Effector CD4-positive, alpha-beta T cell (primary cell): Measurements from ENCODE around the gene KIAA0930.
"Not testable (repeated sequence)": the region's sequence is repeated elsewhere in the genome, so short reads cannot be mapped to it uniquely, and the experiment has no call there.

ENCODE experiments used
- DNase-seq: peaks from one replicate; pipeline ENCODE4 v3.0.0-alpha.2; 2020
- total RNA-seq: gene quantifications from one replicate; lab custom pipeline; 2026; lab: John Stamatoyannopoulos, UW

Gene KIAA0930
- 16.9 reads per million, percentile 43 among the genes with 10 or more reads in this experiment for total RNA-seq

DNA sequence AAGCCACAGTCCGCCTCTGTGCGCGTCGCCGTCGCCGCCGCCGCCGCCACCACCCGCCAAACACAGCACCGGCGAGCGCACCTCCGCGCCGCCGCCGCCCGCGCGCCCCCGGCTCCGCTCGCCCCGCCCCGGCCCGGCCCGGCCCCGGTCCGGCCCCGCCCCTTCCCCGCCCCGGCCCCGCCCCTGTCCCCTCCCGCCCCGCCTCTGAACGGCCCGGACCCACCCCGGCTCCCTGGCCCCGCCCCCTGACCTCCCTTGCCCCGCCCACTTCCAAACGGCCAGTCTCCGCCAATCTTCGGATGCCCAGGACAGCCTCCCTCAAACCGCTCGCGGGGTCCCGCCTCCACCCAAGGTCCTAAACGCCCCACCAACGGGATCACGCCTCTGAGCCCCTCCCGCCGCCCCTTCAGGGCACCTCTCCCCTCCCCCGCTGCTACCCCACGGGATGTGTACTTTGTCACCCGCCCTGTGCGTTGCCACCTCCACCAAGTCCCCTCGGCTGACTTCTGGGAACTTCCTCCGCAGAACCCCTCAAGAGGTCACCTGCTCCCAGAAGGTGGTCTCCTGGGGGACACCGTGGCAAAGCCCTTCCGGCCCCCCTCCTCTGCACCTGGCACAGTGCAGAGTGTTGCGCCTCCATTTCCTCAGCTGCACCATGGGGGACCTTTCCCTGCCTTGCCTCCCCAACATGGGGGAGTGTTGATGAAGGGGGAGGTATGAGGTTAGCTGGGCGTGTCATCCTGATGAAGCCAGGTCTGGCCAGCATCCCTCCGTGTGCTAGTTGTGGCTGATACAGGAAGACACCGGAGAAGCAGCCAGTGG lies at the start of gene KIAA0930:
KIAA0930 (minus strand) TSS at position 85 of the 822 bp plus-strand sequence. CDS start 191 bp downstream, outside the sequence.
- peak; percentile 76 for DNase-seq

DNA sequence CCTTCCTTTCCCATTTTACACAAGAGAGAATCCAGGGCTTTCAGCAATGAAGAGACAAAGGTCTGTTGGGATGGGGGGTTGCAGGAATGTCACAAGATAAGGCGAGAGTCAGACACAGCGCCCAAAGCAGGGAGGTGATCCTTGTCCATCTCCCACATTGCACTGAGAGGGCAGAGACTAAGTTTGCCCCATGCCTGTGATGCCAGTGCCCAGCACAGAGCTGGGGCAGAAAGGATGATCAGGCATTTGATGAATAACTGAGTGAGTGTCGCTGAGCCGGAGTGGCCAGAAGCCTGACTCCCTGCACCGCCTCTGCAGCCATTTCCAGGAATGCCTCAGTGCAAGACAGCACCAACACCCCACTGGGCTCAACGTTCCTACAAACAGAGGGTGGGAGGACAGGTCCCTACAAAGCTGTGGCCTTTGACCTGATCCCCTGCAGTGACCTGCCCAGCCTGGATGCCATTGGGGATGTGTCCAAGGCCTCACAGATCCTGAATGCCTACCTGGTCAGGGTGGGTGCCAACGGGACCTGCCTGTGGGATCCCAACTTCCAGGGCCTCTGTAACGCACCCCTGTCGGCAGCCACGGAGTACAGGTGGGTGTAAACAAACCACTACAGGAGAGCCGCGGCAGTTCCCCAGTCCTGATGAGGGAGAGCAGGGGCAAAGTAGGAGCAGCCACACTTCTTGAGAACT lies 46.3 kb upstream of the KIAA0930 start:
- DNase-seq, result no peak

DNA sequence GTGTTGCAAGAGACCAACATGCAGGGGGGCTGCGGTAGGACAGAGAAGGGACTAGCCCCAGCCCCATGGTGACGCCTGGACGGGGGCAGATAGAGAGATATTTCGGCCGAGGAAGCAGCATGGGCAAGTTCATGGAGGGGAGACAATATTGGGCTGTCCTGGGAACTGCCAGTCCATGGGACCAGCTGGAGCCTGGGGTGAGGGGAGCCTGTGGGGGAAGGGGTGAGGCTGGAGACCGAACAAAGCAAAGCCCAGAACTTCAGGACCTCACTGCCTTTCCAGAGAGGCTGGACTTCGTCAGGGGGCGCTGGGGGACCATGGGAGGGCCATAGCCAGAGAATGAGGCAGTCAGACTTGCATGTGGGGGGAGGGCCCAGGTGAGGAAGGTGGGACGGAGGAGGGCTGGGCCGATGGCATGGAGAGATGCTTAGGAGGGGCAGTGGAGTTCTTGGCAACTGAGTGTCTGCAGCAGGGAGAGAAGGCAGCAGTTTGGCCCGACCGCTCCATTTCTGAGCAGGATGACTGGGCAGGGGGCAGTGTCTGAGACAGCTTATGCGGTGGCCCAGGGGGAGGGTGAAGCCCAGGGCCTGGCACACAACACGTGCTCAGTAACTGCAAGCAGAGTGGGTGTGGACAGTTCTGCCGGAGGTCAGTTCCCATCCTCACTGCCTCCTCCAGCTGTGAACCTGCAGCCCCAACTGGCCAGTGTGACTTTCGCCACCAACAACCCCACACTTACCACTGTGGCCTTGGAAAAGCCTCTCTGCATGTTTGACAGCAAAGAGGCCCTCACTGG lies 44.8 kb upstream of the KIAA0930 start:
- no peak for DNase-seq

DNA sequence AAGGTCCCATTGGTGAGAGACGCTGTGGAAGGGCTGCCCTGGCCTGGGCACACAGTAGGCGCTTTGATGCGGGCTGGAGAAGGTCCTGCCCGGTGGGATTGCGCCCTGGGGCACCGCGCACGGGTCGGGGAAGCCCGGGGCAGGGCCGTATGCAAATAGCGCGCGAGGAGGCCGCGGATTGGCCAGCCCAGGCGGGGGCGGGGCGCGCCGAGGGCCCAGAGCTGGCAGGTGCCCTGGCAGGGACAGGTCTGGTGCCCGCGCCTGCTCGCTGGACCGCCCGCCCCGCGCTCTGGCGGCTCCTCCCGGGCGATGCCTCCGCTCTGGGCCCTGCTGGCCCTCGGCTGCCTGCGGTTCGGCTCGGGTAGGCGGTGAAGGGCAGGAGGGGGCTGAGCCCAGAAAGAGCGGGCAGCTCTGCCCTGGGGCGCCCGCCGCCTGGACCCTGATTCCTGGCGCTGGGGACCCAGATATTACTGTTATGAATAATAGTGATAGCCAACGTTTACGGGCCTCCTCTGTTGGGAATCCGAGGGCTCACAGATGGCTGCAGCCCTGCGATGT lies 44.1 kb upstream of the KIAA0930 start, which contains the start of gene UPK3A:
UPK3A (plus strand) TSS at position 245 of the 558 bp plus-strand sequence; CDS start at position 310, 65 bp downstream.
- DNase-seq, result peak; percentile 47

DNA sequence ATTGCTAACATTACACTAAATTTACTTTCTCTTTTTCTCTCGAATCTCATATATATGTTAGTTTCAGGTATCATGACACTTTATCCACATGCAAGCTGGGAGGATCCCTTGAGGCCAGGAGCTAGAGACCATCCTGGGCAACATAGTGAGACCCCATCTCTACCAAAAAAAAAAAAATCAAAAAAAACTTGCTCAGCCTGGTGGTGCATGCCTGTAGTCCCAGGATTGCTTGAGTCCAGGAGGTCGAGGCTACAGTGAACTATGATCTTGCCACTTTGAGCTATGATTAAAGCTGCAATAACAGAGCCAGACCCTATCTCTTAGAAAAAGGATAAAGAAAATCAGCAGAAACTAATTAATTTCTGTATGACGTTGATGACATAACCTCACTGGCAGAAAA lies 40.3 kb upstream of the KIAA0930 start:
- no peak for DNase-seq

DNA sequence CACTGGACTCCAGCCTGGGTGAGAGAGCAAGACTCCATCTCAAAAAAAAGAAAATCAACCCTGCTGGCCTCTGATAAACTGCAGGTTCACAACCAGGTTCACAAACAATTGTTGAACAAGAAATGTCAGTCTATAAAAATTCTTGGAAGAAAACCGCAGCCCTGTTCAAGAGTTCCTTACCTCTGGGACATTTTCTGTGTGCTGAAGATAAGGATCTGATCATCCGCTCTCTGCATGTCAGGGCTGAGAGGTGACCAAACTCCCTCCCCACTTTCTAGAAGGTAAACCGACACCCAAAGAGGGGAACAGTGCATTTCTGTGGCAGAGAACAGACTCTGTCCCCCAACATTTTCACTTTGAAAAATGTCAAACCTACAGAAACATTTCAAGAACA lies 39.9 kb upstream of the KIAA0930 start:
- DNase-seq, result no peak

DNA sequence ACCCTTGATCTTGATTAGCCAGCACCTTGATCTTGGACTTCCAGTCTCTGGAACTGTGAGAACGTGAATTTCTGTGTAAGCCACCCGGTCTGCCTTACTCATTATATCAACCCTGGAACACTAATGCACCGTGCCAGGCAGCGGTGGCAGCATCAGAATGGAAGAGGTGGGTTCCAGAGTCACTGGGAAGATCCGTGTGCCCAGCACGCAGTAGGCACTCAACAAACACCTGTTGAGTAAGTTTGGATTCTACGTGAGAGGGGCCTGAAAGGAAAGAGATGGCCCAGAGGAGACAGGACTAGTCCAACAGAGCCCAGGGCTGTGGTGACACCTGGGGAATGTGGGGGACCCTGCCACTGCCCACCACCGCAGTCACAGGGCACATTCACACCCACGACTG lies 37.4 kb upstream of the KIAA0930 start:
- no peak for DNase-seq

DNA sequence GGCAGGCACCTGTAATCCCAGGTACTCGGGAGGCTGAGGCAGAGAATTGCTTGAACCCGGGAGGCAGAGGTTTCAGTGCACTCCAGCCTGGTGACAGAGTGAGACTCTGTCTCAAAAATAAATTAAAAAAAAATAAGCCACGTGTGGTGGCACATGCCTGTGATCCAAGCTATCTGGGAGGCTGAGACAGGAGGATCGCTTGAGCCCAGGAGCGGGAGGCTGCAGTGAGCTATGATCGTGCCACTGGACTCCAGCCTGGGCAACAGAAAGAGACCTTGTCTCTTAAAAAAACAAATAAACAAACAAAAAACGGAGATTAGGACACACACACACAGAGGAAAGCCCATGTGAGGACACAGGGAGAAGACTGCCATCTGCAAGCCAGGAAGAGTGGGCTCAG lies 37.0 kb upstream of the KIAA0930 start:
- DNase-seq, result not testable (repeated sequence)

DNA sequence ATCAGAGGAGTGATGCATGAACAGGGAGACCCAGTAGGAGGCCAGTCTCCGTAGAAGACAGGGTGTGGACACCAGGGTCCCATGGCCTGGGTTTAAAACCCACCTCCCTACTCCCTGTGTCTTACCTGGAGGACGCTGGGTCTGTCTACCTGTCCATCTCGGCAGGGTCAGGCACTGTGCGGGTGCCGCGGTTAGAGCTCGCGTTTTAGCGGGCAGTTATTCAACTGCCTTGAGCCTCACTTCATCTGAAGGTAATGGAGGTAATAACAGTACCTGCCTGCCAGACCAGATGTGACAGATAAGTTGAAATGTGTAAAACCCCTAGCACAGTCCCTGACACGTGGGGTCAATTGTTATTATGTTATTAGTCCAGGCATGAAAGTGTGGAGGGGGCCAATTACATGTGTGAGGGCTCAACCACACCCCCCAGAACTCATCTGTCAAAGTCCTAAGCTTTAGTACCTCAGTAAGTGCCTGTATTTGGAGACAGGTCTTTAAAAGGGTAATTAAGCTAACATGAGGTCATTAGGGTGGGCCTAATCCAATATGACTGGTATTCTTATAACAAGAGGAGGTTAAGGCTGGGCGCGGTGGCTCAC lies 35.9 kb upstream of the KIAA0930 start:
- DNase-seq, result no peak

DNA sequence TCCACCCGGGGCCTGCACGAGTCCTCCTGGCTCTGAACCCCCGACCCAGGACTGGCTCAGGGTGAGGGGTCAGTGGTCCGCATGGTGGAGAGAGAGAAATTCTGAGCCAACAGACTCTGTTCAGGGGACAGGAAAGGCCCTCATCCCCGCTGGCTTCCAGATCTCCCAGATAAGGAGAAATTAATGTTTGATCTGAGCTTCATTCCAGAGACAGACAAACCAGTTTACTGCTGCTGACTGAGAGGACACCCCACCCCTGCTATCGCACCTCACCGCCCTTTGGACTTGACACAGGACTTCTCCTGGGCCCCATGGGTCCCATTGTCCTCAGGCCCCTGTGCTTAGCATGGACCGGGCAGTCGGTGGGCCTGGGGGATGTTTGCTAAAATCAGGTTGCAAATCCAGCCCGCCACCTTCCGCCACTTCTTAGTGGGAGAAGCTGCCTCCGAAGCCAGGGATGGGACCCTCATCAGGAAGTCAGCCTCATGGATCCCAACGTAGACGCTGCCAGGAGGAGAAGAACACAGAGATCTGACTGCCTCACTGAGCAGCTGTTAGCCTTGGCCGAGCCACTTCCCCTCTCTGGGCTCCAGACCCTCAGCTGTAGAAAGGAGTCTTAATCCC lies 32.9 kb upstream of the KIAA0930 start:
- DNase-seq, result no peak

DNA sequence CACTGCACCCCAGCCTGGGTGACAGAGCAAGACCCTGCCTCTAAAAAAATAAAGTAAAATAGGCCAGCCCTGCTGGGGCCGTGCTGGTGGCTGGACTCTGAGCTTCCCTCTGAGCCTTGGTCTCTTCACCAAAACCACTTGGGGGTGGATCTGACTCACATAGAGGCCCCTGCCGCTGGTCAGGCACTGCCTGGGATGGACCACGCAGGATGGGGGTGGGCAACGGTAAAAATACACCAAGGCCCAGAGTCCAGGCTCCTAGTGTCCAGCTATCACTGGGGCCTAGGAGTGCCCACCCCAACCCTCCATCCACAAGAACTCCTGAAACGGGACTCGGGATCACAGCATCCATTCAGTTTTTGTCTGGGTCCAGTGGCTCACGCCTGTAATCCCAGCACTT lies 31.8 kb upstream of the KIAA0930 start:
- no peak for DNase-seq

DNA sequence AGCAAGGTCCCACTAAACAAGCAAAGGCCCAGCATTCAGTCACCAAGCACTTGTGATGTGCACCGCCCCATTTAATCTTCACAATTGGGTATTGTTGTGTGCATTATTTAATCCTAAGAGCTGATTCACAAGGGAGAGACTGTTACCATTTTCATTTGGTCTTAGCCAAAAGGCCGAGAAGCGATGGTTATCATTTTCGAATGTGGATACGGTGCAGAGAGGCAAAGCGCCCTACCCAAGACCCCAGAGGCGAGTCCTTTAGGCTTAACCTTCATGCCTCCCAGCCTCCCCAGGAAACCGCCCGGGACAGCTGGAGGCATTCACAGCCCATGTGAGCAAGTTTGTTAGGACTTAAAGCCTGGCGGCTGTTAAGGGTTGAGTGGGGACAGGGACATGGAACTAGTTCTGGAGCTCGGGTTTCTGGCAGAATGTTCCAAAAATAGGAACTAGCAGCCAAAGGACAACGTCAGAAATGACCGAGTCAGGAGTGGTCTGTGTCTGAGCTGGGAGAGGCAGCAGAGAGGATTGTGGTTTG lies 31.0 kb upstream of the KIAA0930 start:
- DNase-seq, result no peak

DNA sequence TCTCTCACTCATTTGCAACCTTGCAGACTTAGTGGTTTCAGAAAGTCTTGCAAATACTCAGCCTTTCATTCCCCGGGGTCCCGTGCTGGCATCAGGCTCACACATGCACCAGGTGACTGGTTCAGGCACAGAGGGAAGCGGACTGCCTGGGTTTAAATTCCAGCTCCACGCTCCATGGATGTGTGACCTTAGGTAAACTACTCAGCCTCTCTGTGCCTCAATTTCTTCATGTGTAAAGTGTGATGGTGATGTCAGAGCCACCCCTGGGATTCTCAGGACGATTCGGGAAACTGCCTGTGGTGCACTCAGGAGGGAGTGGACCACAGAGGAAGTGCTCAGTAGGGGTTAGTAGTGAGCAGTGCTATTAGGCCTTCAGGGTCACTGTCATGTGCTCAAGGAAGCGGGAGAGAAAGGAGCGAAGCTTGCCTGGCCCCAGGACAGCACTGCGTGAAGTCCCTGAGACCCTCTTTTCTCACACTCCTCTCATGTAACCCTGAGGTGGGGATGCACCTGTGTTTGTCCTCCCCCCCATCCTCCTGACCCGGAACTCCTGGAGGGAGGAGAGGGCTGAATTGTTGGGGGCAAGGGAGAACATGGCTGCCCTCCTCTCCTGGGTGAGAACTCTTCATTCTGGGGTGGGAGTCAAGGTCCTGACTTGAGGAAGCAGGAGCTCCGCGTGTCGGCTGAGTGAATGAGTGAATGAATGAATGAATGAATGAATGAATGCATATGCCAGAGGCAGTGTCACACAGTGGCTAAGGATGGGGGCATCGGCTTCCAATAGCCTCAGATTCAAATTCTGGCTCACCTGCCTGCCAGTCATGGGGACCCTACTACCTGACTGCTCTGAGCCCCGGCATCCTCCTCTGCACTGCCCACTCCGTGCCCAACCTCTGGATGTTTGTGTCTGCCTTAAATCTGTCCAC lies 29.7 kb upstream of the KIAA0930 start:
- DNase-seq, result no peak

DNA sequence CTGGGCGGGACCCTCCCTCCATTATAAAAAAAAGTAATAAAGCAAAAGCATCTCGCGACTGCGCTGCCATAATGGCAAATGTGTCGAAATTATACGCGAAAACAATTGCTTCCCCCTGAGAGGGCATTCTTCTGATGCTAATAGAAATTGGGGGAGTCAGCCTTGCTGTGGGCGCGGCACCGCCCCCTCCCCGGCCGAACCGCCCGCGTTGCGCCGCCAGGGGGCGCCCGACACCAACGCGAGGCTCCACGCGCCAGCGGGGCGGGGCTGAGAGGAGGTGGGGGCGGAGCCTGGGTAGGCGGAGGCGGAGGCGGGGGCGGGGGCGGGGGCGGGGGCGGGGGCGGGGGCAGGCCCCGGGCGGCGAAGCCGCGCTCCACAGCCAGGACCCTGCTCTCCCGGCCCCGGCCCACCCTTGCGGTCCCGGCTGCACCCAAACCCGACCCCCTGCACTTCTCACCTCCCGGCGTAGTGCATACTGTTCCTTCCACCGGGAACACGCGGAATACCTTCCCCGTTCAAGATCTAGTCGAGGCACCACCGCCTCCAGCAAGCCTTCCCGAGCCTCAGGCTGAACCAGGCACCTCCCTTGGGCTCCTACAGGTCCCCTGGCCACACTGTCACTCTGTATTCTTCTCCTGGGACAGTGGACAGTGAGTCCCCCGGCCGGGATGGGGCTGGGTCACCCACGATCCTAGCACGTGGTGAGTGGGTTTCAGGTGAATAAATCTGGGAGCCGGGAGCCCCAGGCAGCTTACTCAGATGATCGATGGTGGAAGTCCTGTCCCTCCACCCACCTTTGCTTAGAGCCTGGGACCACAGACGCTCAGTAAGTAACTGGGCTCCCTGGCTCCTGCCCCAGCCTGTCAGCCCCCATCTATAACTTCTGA lies 28.5 kb upstream of the KIAA0930 start:
- DNase-seq, result peak; percentile 94

DNA sequence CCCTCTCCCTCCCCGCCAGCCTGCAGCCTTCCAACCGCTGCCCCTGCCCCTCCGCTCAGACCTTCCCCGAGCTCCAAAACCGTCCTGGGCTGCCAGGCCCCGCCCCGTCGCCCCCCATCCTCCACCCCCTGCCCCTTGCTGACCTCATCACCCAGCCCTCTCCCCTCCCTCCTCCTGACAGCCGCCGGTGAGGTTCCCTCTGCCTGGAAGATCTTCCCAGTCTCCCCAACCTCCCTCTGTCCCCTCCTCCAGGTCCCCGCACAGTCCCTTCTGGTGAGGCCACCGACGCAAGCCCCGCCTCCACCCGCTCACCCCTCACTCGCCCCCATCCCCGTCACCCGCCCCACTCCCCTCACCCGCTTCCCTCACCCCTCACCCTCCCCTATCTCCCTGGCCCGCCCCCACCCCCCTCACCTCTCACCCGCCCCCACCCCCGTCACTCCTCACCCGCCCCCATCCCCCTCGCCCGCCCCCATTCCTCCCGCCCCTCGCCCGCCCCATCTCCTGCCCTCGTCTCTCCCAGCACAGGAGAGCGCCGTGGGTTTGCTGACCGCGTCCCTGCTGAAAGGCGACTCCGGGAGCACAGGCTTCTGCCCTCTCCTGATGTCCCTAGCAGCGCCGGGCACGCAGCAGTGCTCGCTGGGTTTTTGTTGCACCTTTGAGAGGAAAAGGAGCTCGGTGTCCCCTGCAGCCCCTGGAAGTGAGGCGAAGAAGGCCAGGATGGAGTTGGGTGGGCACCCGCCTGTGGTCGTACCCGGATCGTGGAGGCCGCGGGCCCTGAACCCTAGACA lies 27.7 kb upstream of the KIAA0930 start:
- no peak for DNase-seq

DNA sequence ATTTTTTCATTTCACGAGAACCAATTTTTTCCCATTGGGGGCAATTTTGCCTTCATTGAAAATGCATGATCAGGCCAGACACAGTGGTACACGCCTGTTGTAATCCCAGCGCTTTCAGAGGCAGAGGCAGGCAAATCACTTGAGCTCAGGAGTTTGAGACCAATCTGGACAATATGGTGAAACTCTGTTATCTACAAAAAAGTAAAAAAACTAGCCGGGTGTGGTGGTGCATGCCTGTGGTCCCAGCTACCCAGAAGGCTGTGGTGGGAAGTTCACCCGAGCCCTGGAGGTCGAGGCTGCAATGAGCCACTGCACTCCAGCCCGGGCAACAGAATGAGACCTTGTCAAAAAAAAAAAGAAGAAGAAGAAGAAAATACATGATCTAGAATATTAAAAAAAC lies 24.8 kb upstream of the KIAA0930 start:
- DNase-seq, result no peak

DNA sequence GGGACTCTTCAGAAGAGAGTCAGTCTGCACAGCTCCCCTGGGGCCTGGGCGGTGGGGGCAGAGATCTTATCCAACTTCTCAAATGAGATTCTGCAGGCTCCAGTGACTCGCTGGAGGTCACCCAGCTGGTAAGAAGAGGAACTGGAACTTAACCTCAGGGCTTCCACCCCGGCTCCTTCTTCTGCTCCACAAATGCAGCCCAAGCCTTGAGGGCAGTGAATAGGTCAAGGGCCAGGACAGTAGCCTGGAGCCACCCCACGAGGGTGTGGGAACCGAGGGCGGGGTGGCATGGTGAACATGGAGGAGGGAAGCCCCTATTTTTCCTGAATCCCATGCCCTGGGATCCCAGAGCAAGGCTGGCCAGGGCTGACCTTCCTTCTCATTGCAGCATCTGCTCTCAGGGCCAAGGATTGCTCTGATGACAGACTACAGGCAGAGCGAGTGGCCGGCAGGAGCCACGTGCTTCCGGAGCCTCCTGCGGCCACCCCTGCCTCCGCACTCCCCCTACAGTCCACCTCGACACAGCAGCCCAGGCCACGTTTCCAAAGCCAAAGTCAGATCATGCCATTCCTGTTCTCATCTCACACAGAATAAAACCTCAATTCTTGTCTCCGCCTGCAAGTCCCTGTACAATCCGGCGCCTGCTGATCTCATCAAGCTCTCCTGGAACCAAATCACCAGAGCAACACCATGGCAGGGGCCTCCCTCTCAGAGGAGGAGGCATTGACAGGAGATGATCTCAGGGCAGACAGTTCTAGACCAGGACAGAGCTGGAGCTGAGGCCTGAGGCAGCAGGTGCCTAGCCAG lies 23.0 kb upstream of the KIAA0930 start:
- DNase-seq, result no peak
